Small intestine (tissue), 7 donors: ENCODE data around the gene SIGLEC1. TPM values are rescaled to one million over a fixed set of nuclear protein-coding genes. Genes with fewer than 3 reads are reported as not detected.
A peak's percentile ranks its signal among the peaks of the same experiment; 100 is the strongest.

Experiments used
- DNase-seq, 2 donors: peaks; one replicate each; pipeline versions ENCODE4 v3.0.0 to v3.0.0-alpha.2; 2013
- FAIRE-seq: peaks from 2 replicates; lab custom pipeline; 2012; peaks lifted over from hg19 to GRCh38; lab: Jason Lieb, UNC
- H3K27ac ChIP-seq, 3 donors: one replicate each; pipeline ENCODE4 v1.5.1; 2013; ENCODE audit warnings: low read length in 2 of 3, mild to moderate bottlenecking in 2 of 3, control low read depth in 1 of 3, inconsistent platforms in 1 of 3, low read depth in 1 of 3, moderate library complexity in 1 of 3
- H3K27me3 ChIP-seq, 3 donors: one replicate each; pipeline ENCODE4 v1.6.1; 2013; ENCODE audit warnings: low read length in 3 of 3, inconsistent platforms in 1 of 3; ENCODE audit not compliant: control insufficient read depth in 3 of 3, insufficient read depth in 3 of 3
- H3K36me3 ChIP-seq, 3 donors: one replicate each; pipeline ENCODE4 v1.6.1; 2013; ENCODE audit warnings: low read length in 3 of 3, inconsistent platforms in 1 of 3, low read depth in 1 of 3, mild to moderate bottlenecking in 1 of 3, moderate library complexity in 1 of 3; ENCODE audit not compliant: control insufficient read depth in 3 of 3, insufficient read depth in 2 of 3
- H3K4me1 ChIP-seq, 3 donors: one replicate each; pipeline ENCODE4 v1.6.1; 2013; ENCODE audit warnings: low read length in 2 of 3, inconsistent platforms in 1 of 3, low read depth in 1 of 3, mild to moderate bottlenecking in 1 of 3, moderate library complexity in 1 of 3; ENCODE audit not compliant: control insufficient read depth in 3 of 3, insufficient read depth in 2 of 3
- H3K4me3 ChIP-seq, 3 donors: one replicate each; pipeline ENCODE4 v1.5.1; 2013; ENCODE audit warnings: low read length in 3 of 3, control low read depth in 1 of 3, inconsistent platforms in 1 of 3, low read depth in 1 of 3, mild to moderate bottlenecking in 1 of 3, moderate library complexity in 1 of 3
- H3K9me3 ChIP-seq, 2 donors: one replicate each; pipeline ENCODE4 v1.6.1; 2013; ENCODE audit warnings: low read depth in 1 of 2, low read length in 1 of 2; ENCODE audit not compliant: control insufficient read depth in 2 of 2, insufficient read depth in 1 of 2
- WGBS, 3 donors: extraction: QIAGEN DNeasy Blood & Tissue Kit; methylation state at CpG; one replicate each; pipeline ENCODE4 v1.1.7; 2013; 5-methylcytosine and 5-hydroxymethylcytosine counted together
- polyA plus RNA-seq, 4 donors: library from polyadenylated mRNA; stranded (reverse) in 3 of 4; unstranded in 1 of 4; fragments of 200-250 nt in 3 of 4; fragments of 120-200 nt in 1 of 4; gene quantifications; one replicate each; pipeline versions ENCODE4 v1.2.1 to v1.2.3, GENCODE V29; 2013
- donor health status: healthy with polysubstance abuse.
- donor health status: control.
- donor health status: control.
- donor health status: Bipolar disorder and iron deficiency.
- donor health status: healthy.

The SIGLEC1 gene
- polyA plus RNA-seq, 4 donors, result 0.22 to 6.3 (median 2.3) TPM

GRCh38 chr20:3749087-3749688 lies 36.8 kb upstream of the SIGLEC1 start:
- DNase-seq (no peak), FAIRE-seq (no peak)
- no peak overlapping the region for H3K4me3 ChIP-seq
- peaks cover 0 to 23% (median 7%) of the 10 kb centered on the region in 3 donors for H3K4me1 ChIP-seq
- peaks cover 0 to 37% (median 0%) of the 10 kb centered on the region in 3 donors for H3K27me3 ChIP-seq
- H3K27ac ChIP-seq, result no peak overlapping the region
- H3K36me3 ChIP-seq, result peaks cover 0 to 30% (median 0%) of the 10 kb centered on the region in 3 donors
- no peaks in the 10 kb centered on the region for H3K9me3 ChIP-seq
- WGBS, 3 donors, result 54 to 77% (median 68%) methylated on average over 21 to 24 of the region's 24 CpGs

DNA sequence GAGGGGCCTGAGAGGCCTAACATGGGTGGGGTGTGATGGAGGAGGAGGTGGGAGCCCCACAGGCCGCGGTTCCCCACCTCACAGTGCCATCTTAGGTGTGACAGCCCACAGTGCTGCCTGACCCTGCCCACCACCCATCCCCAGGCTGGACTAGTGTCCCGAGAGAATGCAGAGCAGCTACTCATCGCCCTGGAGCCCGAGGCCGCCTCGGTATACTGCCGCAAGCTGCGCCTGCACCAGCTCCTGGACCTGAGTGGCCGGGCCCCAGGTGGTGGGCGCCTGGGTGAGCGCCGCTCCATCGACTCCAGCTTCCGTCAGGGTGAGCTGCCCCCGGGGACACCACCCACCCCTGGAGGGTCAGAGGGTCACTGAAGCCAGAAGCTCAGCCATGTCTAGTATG lies 35.7 kb upstream of the SIGLEC1 start:
- Histone ChIP-seq H3K27ac (no peak overlapping the region), H3K4me3 (no peak overlapping the region), H3K4me1 (peaks cover 0 to 23% (median 7%) of the 10 kb centered on the region in 3 donors), H3K9me3 (no peaks in the 10 kb centered on the region), H3K36me3 (peaks cover 0 to 28% (median 0%) of the 10 kb centered on the region in 3 donors), H3K27me3 (peaks cover 0 to 39% (median 0%) of the 10 kb centered on the region in 3 donors)
- 88 to 93% (median 91%) methylated on average over 16 of the region's 16 CpGs for WGBS, 3 donors
- FAIRE-seq (no peak), DNase-seq (no peak)

DNA sequence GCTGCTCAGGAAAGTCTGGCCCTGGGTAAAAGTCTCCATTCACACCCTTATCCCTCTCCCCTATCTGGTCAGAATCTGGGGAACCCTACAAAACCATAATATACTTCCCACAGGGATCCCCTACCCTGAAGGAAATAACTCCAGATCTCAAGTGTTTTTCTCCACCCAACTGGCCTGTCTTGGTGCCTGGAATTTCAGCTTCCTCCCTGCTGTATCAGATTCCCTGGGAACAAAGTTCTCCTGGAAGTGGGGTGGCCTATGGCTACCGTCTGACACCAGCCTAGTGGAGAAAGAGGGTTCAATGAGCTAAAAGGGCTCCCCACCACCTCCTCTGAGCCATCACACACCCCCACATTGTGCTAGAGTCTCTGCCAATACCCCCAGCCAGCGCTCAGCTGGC lies 35.1 kb upstream of the SIGLEC1 start:
- no peak overlapping the region for H3K4me3 ChIP-seq
- peaks cover 0 to 18% (median 7%) of the 10 kb centered on the region in 3 donors for H3K4me1 ChIP-seq
- H3K27me3 ChIP-seq, result peaks cover 0 to 39% (median 0%) of the 10 kb centered on the region in 3 donors
- H3K27ac ChIP-seq, result no peak overlapping the region
- DNase-seq (peak in 1 of 2 donors; percentile 71), FAIRE-seq (no peak)
- H3K36me3 ChIP-seq, result peaks cover 0 to 28% (median 0%) of the 10 kb centered on the region in 3 donors
- H3K9me3 ChIP-seq, result no peaks in the 10 kb centered on the region
- WGBS, 3 donors, result 50 to 70% (median 68%) methylated on average over 2 of the region's 2 CpGs

GRCh38 chr20:3745686-3746173 lies 33.3 kb upstream of the SIGLEC1 start:
- H3K36me3 ChIP-seq, result peaks cover 0 to 28% (median 0%) of the 10 kb centered on the region in 3 donors
- no peaks in the 10 kb centered on the region for H3K9me3 ChIP-seq
- 72 to 82% (median 78%) methylated on average over 11 of the region's 11 CpGs for WGBS, 3 donors
- H3K4me3 ChIP-seq, result no peak overlapping the region
- peaks cover 0 to 18% (median 4%) of the 10 kb centered on the region in 3 donors for H3K4me1 ChIP-seq
- FAIRE-seq (no peak), DNase-seq (no peak)
- peaks cover 0 to 32% (median 0%) of the 10 kb centered on the region in 3 donors for H3K27me3 ChIP-seq
- no peak overlapping the region for H3K27ac ChIP-seq

- 24 to 42% (median 31%) methylated on average over 43 to 45 of the region's 45 CpGs for WGBS, 3 donors
- peak overlapping the region in 1 of 3 donors; percentile 16 for H3K4me3 ChIP-seq
- peaks cover 0 to 21% (median 4%) of the 10 kb centered on the region in 3 donors for H3K4me1 ChIP-seq
- DNase-seq (peak; percentile 72 to 89), FAIRE-seq (no peak)
- peaks cover 0 to 25% (median 0%) of the 10 kb centered on the region in 3 donors for H3K27me3 ChIP-seq
- no peak overlapping the region for H3K27ac ChIP-seq
- H3K9me3 ChIP-seq, result no peaks in the 10 kb centered on the region
- H3K36me3 ChIP-seq, result peaks cover 0 to 27% (median 0%) of the 10 kb centered on the region in 3 donors
Measured at GRCh38 chr20:3744806-3745685, 32.6 kb upstream of the SIGLEC1 start.

GRCh38 chr20:3744037-3744436 lies 31.6 kb upstream of the SIGLEC1 start:
- Histone ChIP-seq H3K4me1 (peaks cover 0 to 21% (median 4%) of the 10 kb centered on the region in 3 donors), H3K9me3 (no peaks in the 10 kb centered on the region), H3K36me3 (peaks cover 0 to 26% (median 0%) of the 10 kb centered on the region in 3 donors), H3K27me3 (peaks cover 0 to 16% (median 0%) of the 10 kb centered on the region in 3 donors), H3K27ac (no peak overlapping the region), H3K4me3 (no peak overlapping the region)
- FAIRE-seq (no peak), DNase-seq (no peak)
- 68 to 88% (median 74%) methylated on average over 1 of the region's 1 CpG for WGBS, 3 donors

GRCh38 chr20:3743251-3743650 lies 30.9 kb upstream of the SIGLEC1 start:
- peaks cover 0 to 10% (median 0%) of the 10 kb centered on the region in 3 donors for H3K27me3 ChIP-seq

DNA sequence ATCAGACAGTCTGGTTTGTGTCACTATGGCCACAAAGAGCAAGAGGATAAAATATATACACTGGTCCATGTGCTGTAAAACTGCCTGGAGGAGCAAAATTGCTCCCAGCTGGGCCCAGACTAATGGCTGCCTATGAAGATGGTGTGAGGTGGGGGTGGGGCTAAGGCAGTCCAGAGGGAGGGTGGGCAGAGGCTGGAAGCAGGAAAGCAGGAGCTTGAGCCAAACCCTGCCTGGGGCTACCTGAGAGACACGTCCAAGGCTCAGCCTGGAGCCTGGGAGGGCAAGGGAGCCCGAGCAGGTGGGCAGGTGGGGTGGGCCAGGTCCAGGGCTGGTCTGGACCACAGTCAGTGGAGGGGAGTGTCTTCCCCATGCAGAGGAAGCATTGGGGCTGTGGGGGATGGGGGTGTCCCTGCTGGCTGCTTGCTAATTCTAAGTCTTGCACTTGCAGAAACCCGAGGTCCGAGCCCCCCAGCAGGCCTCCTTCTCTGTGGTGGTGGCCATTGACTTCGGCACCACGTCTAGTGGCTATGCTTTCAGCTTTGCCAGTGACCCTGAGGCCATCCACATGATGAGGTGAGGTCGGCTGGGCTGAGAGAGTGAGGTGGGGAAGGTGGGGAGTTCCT lies 29.5 kb upstream of the SIGLEC1 start:
- 78 to 83% (median 82%) methylated on average over 7 of the region's 7 CpGs for WGBS, 3 donors
- Histone ChIP-seq H3K4me3 (no peak overlapping the region), H3K36me3 (peaks cover 0 to 13% (median 0%) of the 10 kb centered on the region in 3 donors), H3K27me3 (peaks cover 0 to 10% (median 0%) of the 10 kb centered on the region in 3 donors), H3K27ac (no peak overlapping the region), H3K9me3 (no peaks in the 10 kb centered on the region), H3K4me1 (peaks cover 0 to 8% (median 2%) of the 10 kb centered on the region in 3 donors)
- FAIRE-seq (no peak), DNase-seq (no peak)

More at GRCh38 chr20:3743251-3743650, 30.9 kb upstream of the SIGLEC1 start:
- Histone ChIP-seq H3K4me3 (no peak overlapping the region), H3K27ac (no peak overlapping the region), H3K4me1 (peaks cover 0 to 18% (median 4%) of the 10 kb centered on the region in 3 donors), H3K36me3 (peaks cover 0 to 24% (median 0%) of the 10 kb centered on the region in 3 donors), H3K9me3 (no peaks in the 10 kb centered on the region)
- 68 to 89% (median 82%) methylated on average over 2 of the region's 2 CpGs for WGBS, 3 donors
- DNase-seq (no peak), FAIRE-seq (no peak)
